GM12865 (cell line): ENCODE results near the gene KRTAP12-3.
"Not testable (repeated sequence)": the region's sequence is repeated elsewhere in the genome, so short reads cannot be mapped to it uniquely, and the experiment has no call there.

Experiments used
- DNase-seq: peaks from one replicate; pipeline ENCODE4 v3.0.0; 2010; ENCODE audit warnings: low read depth
- H3K4me3 ChIP-seq: 2 replicates; pipeline ENCODE4 v1.5.1; 2011; ENCODE audit warnings: mild to moderate bottlenecking, low read depth, low read length, control low read depth
- TF ChIP-seq, protein P1 (sequence below): IDR thresholded peaks from 2 replicates; pipeline ENCODE4 v1.5.1; 2011; ENCODE audit warnings: low read length, control low read depth, low read depth, inconsistent platforms; ENCODE audit not compliant: insufficient read depth; ENCODE audit errors: missing control alignments

Gene KRTAP12-3, protein sequence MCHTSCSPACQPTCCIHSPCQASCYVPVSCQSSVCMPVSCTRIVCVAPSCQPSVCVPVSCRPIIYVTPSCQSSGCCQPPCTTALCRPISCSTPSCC

GRCh38 chr21:44657635-44658540, at the start of gene KRTAP12-3:
KRTAP12-3 (plus strand) TSS chr21:44657932; CDS start chr21:44657980, 48 bp downstream.
- TF ChIP-seq, protein P1, sequence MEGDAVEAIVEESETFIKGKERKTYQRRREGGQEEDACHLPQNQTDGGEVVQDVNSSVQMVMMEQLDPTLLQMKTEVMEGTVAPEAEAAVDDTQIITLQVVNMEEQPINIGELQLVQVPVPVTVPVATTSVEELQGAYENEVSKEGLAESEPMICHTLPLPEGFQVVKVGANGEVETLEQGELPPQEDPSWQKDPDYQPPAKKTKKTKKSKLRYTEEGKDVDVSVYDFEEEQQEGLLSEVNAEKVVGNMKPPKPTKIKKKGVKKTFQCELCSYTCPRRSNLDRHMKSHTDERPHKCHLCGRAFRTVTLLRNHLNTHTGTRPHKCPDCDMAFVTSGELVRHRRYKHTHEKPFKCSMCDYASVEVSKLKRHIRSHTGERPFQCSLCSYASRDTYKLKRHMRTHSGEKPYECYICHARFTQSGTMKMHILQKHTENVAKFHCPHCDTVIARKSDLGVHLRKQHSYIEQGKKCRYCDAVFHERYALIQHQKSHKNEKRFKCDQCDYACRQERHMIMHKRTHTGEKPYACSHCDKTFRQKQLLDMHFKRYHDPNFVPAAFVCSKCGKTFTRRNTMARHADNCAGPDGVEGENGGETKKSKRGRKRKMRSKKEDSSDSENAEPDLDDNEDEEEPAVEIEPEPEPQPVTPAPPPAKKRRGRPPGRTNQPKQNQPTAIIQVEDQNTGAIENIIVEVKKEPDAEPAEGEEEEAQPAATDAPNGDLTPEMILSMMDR, result no peak
- peak; percentile 27 for DNase-seq

DNA sequence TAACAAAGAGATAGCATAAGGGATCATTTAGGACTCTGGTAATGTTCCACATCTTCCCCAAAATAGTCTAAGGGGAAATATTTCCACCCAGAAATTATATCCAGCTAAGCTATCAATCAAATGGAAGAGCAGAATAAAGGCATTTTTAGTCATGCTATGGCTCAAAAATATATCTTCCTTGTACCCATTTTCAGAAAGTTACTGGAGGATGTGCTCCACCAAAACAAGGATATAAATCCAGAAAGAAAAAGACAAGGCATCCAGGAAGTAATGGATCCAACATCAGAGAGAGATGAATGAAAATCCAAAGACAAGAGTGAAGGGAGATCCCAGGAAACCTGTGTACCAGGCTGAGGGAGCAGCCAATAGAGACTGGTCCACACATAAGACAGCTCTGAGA, 48.5 kb upstream of the KRTAP12-3 start:
- DNase-seq, result no peak
- H3K4me3 ChIP-seq, result no peak overlapping the region
- TF ChIP-seq, protein P1, result no peak

More at GRCh38 chr21:44657635-44658540, at the start of gene KRTAP12-3:
- H3K4me3 ChIP-seq, result no peak within 1 kb of the TSS

DNA sequence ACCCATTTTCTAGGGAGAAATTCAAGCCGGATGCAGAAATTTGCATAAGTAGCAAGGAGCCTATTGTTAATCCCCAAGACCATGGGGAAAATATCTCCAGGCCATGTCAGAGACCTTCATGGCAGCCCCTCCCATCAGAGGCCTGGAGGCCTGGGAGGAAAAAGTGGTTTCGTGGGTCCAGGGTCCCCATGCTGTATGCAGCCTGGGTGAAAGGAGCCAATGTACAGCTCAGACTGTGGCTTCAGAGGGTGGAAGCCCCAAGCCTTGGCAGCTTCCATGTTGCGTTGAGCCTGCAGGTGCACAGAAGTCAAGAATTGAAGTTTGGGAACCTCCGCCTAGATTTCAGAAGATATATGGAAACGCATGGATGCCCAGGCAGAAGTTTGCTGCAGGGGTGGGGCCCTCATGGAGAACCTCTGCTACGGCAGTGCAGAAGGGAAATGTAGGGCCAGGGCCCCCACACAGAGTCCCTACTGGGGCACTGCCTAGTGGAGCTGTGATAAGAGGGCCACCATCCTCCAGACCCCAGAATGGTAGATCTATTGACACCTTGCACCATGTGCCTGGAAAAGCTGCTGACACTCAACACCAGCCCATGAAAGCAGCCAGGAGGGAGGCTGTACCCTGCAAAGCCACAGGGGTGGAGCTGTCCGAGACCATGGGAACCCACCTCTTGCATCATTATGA, 47.4 kb upstream of the KRTAP12-3 start:
- DNase-seq, H3K4me3 ChIP-seq: not testable (repeated sequence)

- no peak overlapping the region for H3K4me3 ChIP-seq
- DNase-seq, result no peak
- TF ChIP-seq, protein P1, result no peak
Measured at GRCh38 chr21:44611551-44611950, 46.2 kb upstream of the KRTAP12-3 start.

DNA sequence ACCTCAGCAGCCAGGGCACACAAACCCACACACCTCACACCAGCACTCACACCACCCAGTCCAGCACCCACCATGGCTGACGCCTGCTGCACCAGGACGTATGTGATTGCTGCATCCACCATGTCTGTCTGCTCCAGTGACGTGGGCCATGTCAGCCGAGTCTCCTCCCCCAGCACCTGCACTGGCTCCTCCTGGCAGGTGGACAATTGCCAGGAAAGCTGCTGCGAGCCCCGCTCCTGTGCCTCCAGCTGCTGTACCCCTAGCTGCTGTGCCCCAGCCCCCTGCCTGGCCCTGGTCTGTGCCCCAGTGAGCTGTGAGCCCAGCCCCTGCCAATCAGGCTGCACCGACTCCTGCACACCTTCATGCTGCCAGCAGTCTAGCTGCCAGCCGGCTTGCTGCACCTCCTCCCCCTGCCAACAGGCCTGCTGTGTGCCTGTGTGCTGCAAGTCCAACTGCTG, 45.7 kb upstream of the KRTAP12-3 start, which contains the start of gene KRTAP10-8:
TSS of gene KRTAP10-8 (plus strand) at position 51 of the 458 bp plus-strand sequence. CDS start at position 73, 22 bp downstream.
- no peak within 1 kb of the TSS for H3K4me3 ChIP-seq
- DNase-seq, result no peak
- TF ChIP-seq, protein P1, result no peak

GRCh38 chr21:44612669-44613229, 45.0 kb upstream of the KRTAP12-3 start:
- DNase-seq, result no peak
- H3K4me3 ChIP-seq, result no peak overlapping the region
- TF ChIP-seq, protein P1, result no peak
